Adipocyte (in vitro differentiated cells): ENCODE data around the gene PRKAR2A.

Experiments
- DNase-seq: peaks from one replicate; pipeline ENCODE4 v3.0.0-alpha.2; 2015; ENCODE audit warnings: low read depth
- H3K27me3 ChIP-seq: replicated peaks from 2 replicates; pipeline ENCODE4 v1.7.0; 2013; ENCODE audit warnings: mild to moderate bottlenecking, low read length, moderate library complexity; ENCODE audit not compliant: control insufficient read depth, insufficient read depth
- H3K36me3 ChIP-seq: 2 replicates; pipeline ENCODE4 v1.7.0; 2013; ENCODE audit warnings: low read length, mild to moderate bottlenecking, moderate library complexity; ENCODE audit not compliant: control insufficient read depth, insufficient read depth, severe bottlenecking
- H3K4me1 ChIP-seq: 2 replicates; pipeline ENCODE4 v1.7.0; 2013; ENCODE audit warnings: mild to moderate bottlenecking, low read length, moderate library complexity; ENCODE audit not compliant: control insufficient read depth, insufficient read depth
- H3K4me3 ChIP-seq: 2 replicates; pipeline ENCODE4 v1.7.0; 2013; ENCODE audit warnings: mild to moderate bottlenecking, low read length, moderate library complexity
- H3K9ac ChIP-seq: 2 replicates; pipeline ENCODE4 v1.7.0; 2013; ENCODE audit warnings: mild to moderate bottlenecking, low read length, moderate library complexity
- H3K9me3 ChIP-seq: 2 replicates; pipeline ENCODE4 v1.7.0; 2013; ENCODE audit warnings: mild to moderate bottlenecking, low read length, moderate library complexity; ENCODE audit not compliant: control insufficient read depth

The PRKAR2A gene

DNA sequence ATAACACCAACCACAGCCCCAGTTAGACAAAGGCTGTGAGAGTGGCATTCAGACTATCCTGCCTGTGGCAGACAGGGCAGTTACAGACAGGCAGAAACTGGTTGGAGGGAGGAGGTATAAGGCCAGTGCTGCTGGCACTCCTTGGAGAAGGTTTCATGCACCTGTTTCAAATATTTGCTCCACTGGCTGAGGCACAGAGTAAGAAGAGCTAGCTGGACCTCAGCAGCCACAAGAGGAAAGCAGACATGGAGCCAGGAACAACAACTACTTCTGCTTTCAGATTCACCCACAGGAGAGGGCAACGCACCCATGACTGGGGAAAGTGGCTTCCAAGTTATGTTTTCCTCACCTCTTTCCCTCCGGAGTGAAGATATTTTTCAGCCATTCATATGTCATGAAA lies 11.5 kb upstream of the PRKAR2A start:
- Histone ChIP-seq H3K27me3 (no peaks in the 10 kb centered on the region), H3K9me3 (no peaks in the 10 kb centered on the region), H3K9ac (no peak overlapping the region), H3K4me3 (no peak overlapping the region), H3K4me1 (peaks cover 4% of the 10 kb centered on the region), H3K36me3 (peaks cover 50% of the 10 kb centered on the region)
- DNase-seq: no peak

DNA sequence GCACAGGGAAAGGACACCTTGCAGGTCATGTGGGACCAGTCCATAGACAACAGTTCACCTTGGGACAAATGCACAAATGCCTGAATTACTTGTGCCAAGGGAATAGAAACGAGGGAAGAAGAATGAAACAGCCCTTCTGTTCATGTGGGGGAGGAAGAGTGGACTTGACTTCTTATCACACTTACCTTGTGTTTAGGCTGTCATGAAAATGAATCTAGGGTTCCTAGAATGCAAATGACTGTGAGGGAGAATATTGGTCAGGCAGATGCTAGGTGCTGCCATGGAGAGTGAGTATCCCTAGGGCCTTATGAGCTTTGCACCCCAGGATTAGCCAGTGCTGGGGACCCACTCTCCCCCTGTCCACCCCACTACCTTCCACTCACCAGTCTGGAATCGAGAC lies 11.0 kb upstream of the PRKAR2A start:
- Histone ChIP-seq H3K36me3 (peaks cover 50% of the 10 kb centered on the region), H3K27me3 (no peaks in the 10 kb centered on the region), H3K4me3 (no peak overlapping the region), H3K9ac (no peak overlapping the region), H3K9me3 (no peaks in the 10 kb centered on the region), H3K4me1 (peaks cover 4% of the 10 kb centered on the region)
- no peak for DNase-seq

DNA sequence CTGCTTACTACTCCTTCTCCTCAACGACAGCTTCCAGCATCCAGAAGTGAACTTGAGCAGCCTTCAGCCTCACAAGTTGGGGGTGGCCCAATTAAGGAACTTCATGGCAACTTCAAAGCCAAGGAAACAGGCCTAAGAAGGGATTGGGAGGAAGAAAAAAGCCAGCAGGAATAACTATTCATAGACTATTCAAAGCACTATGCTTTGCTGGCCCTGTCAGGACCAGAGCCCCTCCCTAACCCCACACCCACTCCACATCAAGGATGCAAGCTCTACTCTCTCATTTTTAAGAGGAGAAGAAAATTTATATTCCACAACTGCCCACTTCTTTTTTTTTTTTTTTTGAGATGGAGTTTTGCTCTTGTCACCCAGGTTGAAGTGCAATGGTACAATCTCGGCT lies 10.0 kb upstream of the PRKAR2A start:
- H3K27me3 ChIP-seq: no peaks in the 10 kb centered on the region
- no peak overlapping the region for H3K9ac ChIP-seq
- peaks cover 49% of the 10 kb centered on the region for H3K36me3 ChIP-seq
- H3K4me3 ChIP-seq: no peak overlapping the region
- H3K4me1 ChIP-seq: no peaks in the 10 kb centered on the region
- no peaks in the 10 kb centered on the region for H3K9me3 ChIP-seq
- DNase-seq: no peak

DNA sequence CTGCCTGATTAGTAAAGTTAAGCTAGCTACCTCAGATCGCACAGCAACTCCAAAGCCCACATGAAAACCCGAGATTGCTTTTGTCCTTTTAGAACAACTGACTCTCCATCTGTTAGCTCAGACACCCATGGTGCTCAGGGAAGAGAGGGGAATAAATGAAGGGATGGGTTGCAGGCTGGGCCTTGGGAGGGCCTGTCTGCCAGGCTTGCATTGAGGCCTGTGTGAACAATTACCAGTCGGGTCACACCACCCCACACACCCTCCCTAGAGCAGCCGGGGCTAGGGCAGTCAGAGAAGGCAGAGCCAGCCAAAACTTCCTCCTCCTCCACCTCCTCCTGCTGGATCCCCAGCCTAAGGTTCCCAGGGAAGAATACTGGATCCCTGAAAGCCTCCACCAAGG lies 8.8 kb upstream of the PRKAR2A start:
- H3K36me3 ChIP-seq: peaks cover 49% of the 10 kb centered on the region
- H3K9ac ChIP-seq: no peak overlapping the region
- no peaks in the 10 kb centered on the region for H3K27me3 ChIP-seq
- no peaks in the 10 kb centered on the region for H3K4me1 ChIP-seq
- H3K4me3 ChIP-seq: no peak overlapping the region
- DNase-seq: no peak
- H3K9me3 ChIP-seq: no peaks in the 10 kb centered on the region

GRCh38 chr3:48855681-48856447 lies 8.2 kb upstream of the PRKAR2A start:
- H3K27me3 ChIP-seq: no peaks in the 10 kb centered on the region
- no peaks in the 10 kb centered on the region for H3K9me3 ChIP-seq
- peaks cover 45% of the 10 kb centered on the region for H3K36me3 ChIP-seq
- H3K4me3 ChIP-seq: no peak overlapping the region
- H3K4me1 ChIP-seq: no peaks in the 10 kb centered on the region
- DNase-seq: no peak
- no peak overlapping the region for H3K9ac ChIP-seq

DNA sequence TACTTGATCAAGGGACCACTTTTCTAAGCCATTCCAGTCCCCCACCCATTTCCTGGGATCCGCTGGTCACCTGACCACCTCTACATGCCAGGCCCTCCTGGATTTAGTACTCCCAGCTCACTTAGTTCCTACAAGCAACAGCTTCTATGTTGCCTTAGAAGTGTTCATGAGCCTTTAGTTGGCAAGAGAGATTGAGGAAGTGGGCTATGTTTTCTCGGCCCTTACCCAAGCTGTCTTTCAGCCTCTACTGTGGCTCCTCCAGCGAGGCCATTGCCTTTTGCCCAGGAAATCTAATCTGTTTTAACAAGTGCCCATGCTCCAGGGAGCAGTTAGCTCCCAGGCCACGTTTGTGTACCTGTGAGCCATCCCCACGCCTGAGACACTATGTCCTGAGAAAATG lies 4.5 kb upstream of the PRKAR2A start:
- no peaks in the 10 kb centered on the region for H3K27me3 ChIP-seq
- no peaks in the 10 kb centered on the region for H3K9me3 ChIP-seq
- H3K4me1 ChIP-seq: peaks cover 12% of the 10 kb centered on the region
- H3K4me3 ChIP-seq: no peak overlapping the region
- DNase-seq: no peak
- no peak overlapping the region for H3K9ac ChIP-seq
- peaks cover 21% of the 10 kb centered on the region for H3K36me3 ChIP-seq

DNA sequence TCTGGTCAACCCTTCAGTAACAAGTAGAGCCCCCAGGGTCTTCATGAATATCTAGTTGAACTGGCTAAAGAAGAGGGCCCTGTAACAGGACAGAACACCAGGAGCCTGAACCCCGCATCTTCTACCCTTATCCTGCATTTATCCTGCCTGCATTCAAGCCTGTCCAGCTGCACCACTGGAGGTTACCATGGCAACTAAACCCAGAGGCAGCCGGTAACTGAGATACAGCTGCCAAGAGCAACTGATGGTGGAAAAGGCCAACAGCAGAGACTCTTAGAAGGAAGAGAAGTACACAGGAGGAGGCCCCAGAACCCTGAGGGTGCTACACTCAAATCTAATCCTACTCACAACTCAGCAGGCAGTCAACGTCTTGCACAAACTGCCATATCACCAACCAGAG lies 3.7 kb upstream of the PRKAR2A start:
- H3K4me1 ChIP-seq: peaks cover 12% of the 10 kb centered on the region
- H3K4me3 ChIP-seq: no peak overlapping the region
- DNase-seq: peak; percentile 49
- no peak overlapping the region for H3K9ac ChIP-seq
- peaks cover 14% of the 10 kb centered on the region for H3K36me3 ChIP-seq
- H3K27me3 ChIP-seq: no peaks in the 10 kb centered on the region
- no peaks in the 10 kb centered on the region for H3K9me3 ChIP-seq

GRCh38 chr3:48848816-48849515 lies 1.3 kb upstream of the PRKAR2A start:
- Histone ChIP-seq H3K27me3 (no peaks in the 10 kb centered on the region), H3K4me1 (peaks cover 23% of the 10 kb centered on the region), H3K9ac (peak overlapping the region; percentile 92), H3K9me3 (no peaks in the 10 kb centered on the region), H3K36me3 (peaks cover 8% of the 10 kb centered on the region), H3K4me3 (no peak overlapping the region)
- DNase-seq: no peak

- Histone ChIP-seq H3K9ac (peak overlapping the region; percentile 92), H3K4me1 (peaks cover 23% of the 10 kb centered on the region), H3K4me3 (peak overlapping the region; percentile 87), H3K27me3 (no peaks in the 10 kb centered on the region), H3K9me3 (no peaks in the 10 kb centered on the region), H3K36me3 (peaks cover 5% of the 10 kb centered on the region)
- DNase-seq: peak; percentile 90
These were observed 596 bp downstream of the PRKAR2A start for GRCh38 chr3:48847053-48847503.

DNA sequence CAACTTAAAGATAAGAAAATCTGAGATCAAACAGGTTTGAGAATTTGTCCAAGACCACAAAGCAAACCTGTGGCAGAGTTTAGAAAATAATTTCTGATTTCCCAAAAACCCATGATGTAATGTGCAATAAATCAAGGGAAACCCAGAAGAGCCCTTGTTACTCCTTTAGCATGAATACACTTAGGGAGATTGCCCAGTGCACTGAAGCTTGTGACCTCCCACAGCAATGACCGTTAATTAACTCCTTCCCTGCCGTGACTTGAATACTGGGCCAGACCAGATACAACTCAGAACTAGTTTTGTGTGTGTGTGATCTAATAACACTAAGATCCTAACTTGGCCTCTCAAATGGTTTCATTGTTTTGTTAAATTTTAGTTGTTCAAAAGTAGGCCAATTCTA lies 2.5 kb downstream of the PRKAR2A start:
- H3K9ac ChIP-seq: peak overlapping the region; percentile 92
- no peaks in the 10 kb centered on the region for H3K27me3 ChIP-seq
- peak overlapping the region; percentile 87 for H3K4me3 ChIP-seq
- H3K9me3 ChIP-seq: no peaks in the 10 kb centered on the region
- H3K4me1 ChIP-seq: peaks cover 23% of the 10 kb centered on the region
- peak; percentile 12 for DNase-seq
- H3K36me3 ChIP-seq: no peaks in the 10 kb centered on the region

GRCh38 chr3:48837163-48837562 lies 10.5 kb downstream of the PRKAR2A start:
- Histone ChIP-seq H3K4me1 (peaks cover 12% of the 10 kb centered on the region), H3K36me3 (peaks cover 13% of the 10 kb centered on the region), H3K27me3 (no peaks in the 10 kb centered on the region), H3K4me3 (no peak overlapping the region), H3K9me3 (no peaks in the 10 kb centered on the region), H3K9ac (no peak overlapping the region)
- DNase-seq: no peak
